ENCODE data around the gene GRN.

- TF ChIP-seq CTCF (CRISPR knock-in tag; IDR thresholded peaks at IDR 0.05) (no peak), CENPBD1 (CRISPR knock-in tag; IDR thresholded peaks at IDR 0.05; ENCODE audit: borderline replicate concordance, low read depth) (no peak), ZNF362 (CRISPR knock-in tag; IDR thresholded peaks at IDR 0.05; ENCODE audit: borderline replicate concordance) (no peak), SUZ12 (IDR thresholded peaks at IDR 0.05; ENCODE audit: low read depth, low read length) (no peak), SNRNP70 (IDR thresholded peaks at IDR 0.05; ENCODE audit: low read depth, low read length) (no peak), NR2C2 (CRISPR knock-in tag; IDR thresholded peaks at IDR 0.05; ENCODE audit: borderline replicate concordance) (no peak), ZNF564 (CRISPR knock-in tag; IDR thresholded peaks at IDR 0.05) (no peak), POLR2AphosphoS2 (IDR thresholded peaks at IDR 0.05; ENCODE audit: low read depth, low read length) (no peak), ZBTB34 (CRISPR knock-in tag; IDR thresholded peaks at IDR 0.05) (no peak), MYC (CRISPR knock-in tag; IDR thresholded peaks at IDR 0.05; ENCODE audit: borderline replicate concordance) (no peak), FOXK2 (IDR thresholded peaks at IDR 0.05) (no peak), SIN3A (IDR thresholded peaks at IDR 0.05; ENCODE audit: borderline replicate concordance, low read depth, low read length) (no peak), GRHL1 (CRISPR knock-in tag; conservative IDR thresholded peaks at IDR 0.05) (no peak)
Observed at GRCh38 chr17:44389723-44390202, 44.7 kb downstream of the GRN start.
